HepG2 (cell line): ENCODE measurements around the gene ABHD4. TPM values are rescaled to one million over a fixed set of nuclear protein-coding genes. Genes with fewer than 3 reads are reported as not detected.
A peak's percentile ranks its signal among the peaks of the same experiment; 100 is the strongest.

Source experiments
- ATAC-seq: fragments of 200-7000 bp; cut with Tn5 transposase; 3 replicates; pipeline ENCODE4 v1.9.1; 2020; ENCODE audit warnings: mild to moderate bottlenecking, moderate library complexity
- BruUV-seq: library from RNA; stranded (reverse); fragments of 400-500 nt; replicated peaks from 2 replicates; lab custom pipeline; 2021; lab: Mats Ljungman, UMichigan
- CTCF ChIA-PET: fragments of 300-600 bp; formaldehyde crosslinking; extraction: SDS; loops from one replicate; lab custom pipeline; 2021; ENCODE audit warnings: low total read pairs, inconsistent platforms, low intra/inter-chr PET ratio; lab: Yijun Ruan, JAX
- POLR2A ChIA-PET: fragments of 350-600 bp; sonication (Branson Sonifier 250); formaldehyde crosslinking; loops from one replicate; lab custom pipeline; 2020; ENCODE audit warnings: antibody characterized with exemption, inconsistent platforms; lab: Yijun Ruan, JAX
- DNase-seq: peaks from one replicate; pipeline ENCODE4 v3.0.0-alpha.2; 2015; ENCODE audit warnings: low spot score
- FAIRE-seq: peaks from 3 replicates; lab custom pipeline; 2011; peaks lifted over from hg19 to GRCh38; lab: Jason Lieb, UNC
- H2AFZ ChIP-seq: one replicate; pipeline ENCODE4 v1.6.1; 2011; ENCODE audit warnings: low read length, inconsistent platforms
- H3K27ac ChIP-seq: fragments of 300-600 bp; 3 replicates; pipeline ENCODE4 v1.8.0; 2011; ENCODE audit warnings: mixed run types, mild to moderate bottlenecking, mixed read lengths, low read length, inconsistent platforms; ENCODE audit not compliant: insufficient read depth; ENCODE audit errors: extremely low read length
- H3K27me3 ChIP-seq, 2 experiments: fragments of 200-600 bp in 1 of 2; 2 replicates in 1 of 2; 3 replicates in 1 of 2; pipeline versions ENCODE4 v1.6.0 to v1.8.0; 2011; ENCODE audit warnings: low read length in 2 of 2, mild to moderate bottlenecking in 2 of 2, moderate library complexity in 2 of 2, inconsistent platforms in 1 of 2; ENCODE audit not compliant: insufficient read depth in 2 of 2, control insufficient read depth in 1 of 2
- H3K36me3 ChIP-seq, 2 experiments: fragments of 200-600 bp in 1 of 2; replicated peaks in 1 of 2; 2 replicates in 1 of 2; 3 replicates in 1 of 2; pipeline versions ENCODE4 v1.5.1 to v1.8.0; 2011; ENCODE audit warnings: low read length in 2 of 2, inconsistent platforms in 1 of 2; ENCODE audit not compliant: insufficient read depth in 2 of 2, control insufficient read depth in 1 of 2
- H3K4me1 ChIP-seq: 2 replicates; pipeline ENCODE4 v1.5.1; 2012; ENCODE audit warnings: low read length, inconsistent platforms; ENCODE audit not compliant: insufficient read depth
- H3K4me2 ChIP-seq: 2 replicates; pipeline ENCODE4 v1.6.0; 2011; ENCODE audit warnings: low read depth, low read length, inconsistent platforms
- H3K4me3 ChIP-seq, 3 experiments: fragments of 200-600 bp in 1 of 3; sonication (generic), shearing (Covaris generic) in 1 of 3; replicated peaks in 1 of 3; 2 replicates each; pipeline ENCODE4 v1.5.1; 2011 to 2016; ENCODE audit warnings: low read length in 3 of 3, inconsistent platforms in 2 of 3, low read depth in 2 of 3, mild to moderate bottlenecking in 2 of 3, control low read depth in 1 of 3, mixed read lengths in 1 of 3; ENCODE audit not compliant: insufficient read depth in 1 of 3
- H3K79me2 ChIP-seq: one replicate; pipeline ENCODE4 v1.6.1; 2011; ENCODE audit warnings: low read length, inconsistent platforms; ENCODE audit not compliant: insufficient read depth
- H3K9ac ChIP-seq: 2 replicates; pipeline ENCODE4 v1.6.0; 2011; ENCODE audit warnings: mild to moderate bottlenecking, low read depth, low read length, inconsistent platforms; ENCODE audit not compliant: insufficient read depth
- H3K9me3 ChIP-seq: 2 replicates; pipeline ENCODE4 v1.5.1; 2012; ENCODE audit warnings: mild to moderate bottlenecking, low read length
- H4K20me1 ChIP-seq: 2 replicates; pipeline ENCODE4 v1.6.0; 2011; ENCODE audit warnings: inconsistent platforms, mild to moderate bottlenecking, low read length, moderate library complexity; ENCODE audit not compliant: insufficient read depth
- DPF2 ChIP-seq: sonication (generic); formaldehyde crosslinking; IDR thresholded peaks from 2 replicates; pipeline ENCODE4 v1.4.0; 2020; ENCODE audit warnings: mild to moderate bottlenecking, low read depth, missing genetic modification reagents, borderline replicate concordance
- ERF ChIP-seq: IDR thresholded peaks from 2 replicates; pipeline ENCODE4 v1.6.1; 2018; ENCODE audit warnings: missing biosample characterization, missing genetic modification reagents
- MAFG ChIP-seq: sonication (generic); formaldehyde crosslinking; IDR thresholded peaks from 2 replicates; pipeline ENCODE4 v1.5.1; 2020; ENCODE audit warnings: mild to moderate bottlenecking, missing genetic modification reagents
- MEIS1 ChIP-seq: sonication (generic); formaldehyde crosslinking; IDR thresholded peaks from 2 replicates; pipeline ENCODE4 v1.9.0; 2021; ENCODE audit warnings: mild to moderate bottlenecking, missing genetic modification reagents, moderate library complexity, borderline replicate concordance
- POLR2G ChIP-seq: fragments of 200-400 bp; formaldehyde crosslinking; IDR thresholded peaks from 2 replicates; pipeline ENCODE4 v1.6.1; 2018; ENCODE audit warnings: mild to moderate bottlenecking, low read depth, low read length, moderate library complexity
- ZNF44 ChIP-seq: sonication (generic); formaldehyde crosslinking; IDR thresholded peaks from 2 replicates; pipeline ENCODE4 v1.5.1; 2020; ENCODE audit warnings: mild to moderate bottlenecking, missing genetic modification reagents
- ZNF558 ChIP-seq: sonication (generic); formaldehyde crosslinking; IDR thresholded peaks from 2 replicates; pipeline ENCODE4 v1.9.0; 2022; ENCODE audit warnings: mild to moderate bottlenecking, missing genetic modification reagents, borderline replicate concordance
- WGBS: methylation state at CpG from one replicate; pipeline ENCODE4 v1.1.6; 2017; ENCODE audit warnings: low lambda C conversion rate; 5-methylcytosine and 5-hydroxymethylcytosine counted together
- in situ Hi-C: cut with HindIII; loops from 2 replicates; pipeline ENCODE4 v1.10.0; 2017; ENCODE audit warnings: low pct_unique_long_range_greater_than_20kb; ENCODE audit not compliant: extremely low pct_ligation_motif_present
- intact Hi-C: fragments of 100-400 bp; cut with micrococcal nuclease; formaldehyde crosslinking; loops from one replicate; pipeline ENCODE4 v1.10.0; 2022; ENCODE audit not compliant: unreplicated experiment
- polyA plus RNA-seq, 8 experiments: library from polyadenylated mRNA; depleted of rRNA in 3 of 8; stranded (reverse) in 7 of 8; unstranded in 1 of 8; fragments of >200 nt; fragmentation: Illumina TruSeq in 4 of 8; extraction: Trizol in 4 of 8; gene quantifications; 2 replicates each; pipeline versions ENCODE4 v1.2.1 to v1.2.3, GENCODE V29; 2011 to 2016; ENCODE audit warnings: low read depth in 4 of 8, missing spikeins in 1 of 8, mixed read lengths in 1 of 8; ENCODE audit not compliant: insufficient read depth in 1 of 8
- total RNA-seq, 5 experiments: library from RNA; depleted of rRNA; stranded (reverse); fragments of >200 nt; fragmentation: Illumina TruSeq; extraction: Trizol; gene quantifications; 2 replicates each; pipeline ENCODE4 v1.2.3, GENCODE V29; 2016; ENCODE audit warnings: low read depth in 1 of 5

ABHD4 gene
- total and polyA plus RNA-seq, 2 of the 13 experiments (the other 11 are each of a cell fraction or from before 2014, with no cell fraction given): 16.1 to 47.5 TPM

- no peak for TF ChIP-seq DPF2
- TF ChIP-seq, all 625 proteins: peak for 57
Measured at GRCh38 chr14:22561661-22562579, 36.2 kb upstream of the ABHD4 start (continued).

- no peak for DNase-seq
- ChIA-PET POLR2A (interaction anchor here (1.0 kb wide), 1 partner anchor 25 kb away, joined by 3 read pairs; the partner anchor contains the start of gene DAD1), CTCF (no interaction called here)
- Histone ChIP-seq H3K79me2 (peaks cover 16% of the 10 kb centered on the region), H3K36me3 (peaks cover 26 to 50% of the 10 kb centered on the region in 2 experiments), H3K9me3 (no peaks in the 10 kb centered on the region), H3K9ac (no peak overlapping the region), H3K4me2 (no peak overlapping the region), H3K27me3 (no peaks in the 10 kb centered on the region), H4K20me1 (0 out of 2 replicates have a peak, but pooled peaks cover 5% of the 10 kb centered on the region), H3K27ac (no peak overlapping the region), H2AFZ (no peak overlapping the region), H3K4me3 (no peak overlapping the region), H3K4me1 (peaks cover 40% of the 10 kb centered on the region)
- ATAC-seq: no peak
- TF ChIP-seq POLR2G (no peak), MEIS1 (CRISPR knock-in tag) (no peak), ZNF44 (CRISPR knock-in tag) (no peak), ERF (CRISPR knock-in tag) (no peak), MAFG (CRISPR knock-in tag) (no peak), ZNF558 (0 out of 2 replicates have a peak, but pooled peaks have one; percentile 53)
- no peak for FAIRE-seq
- BruUV-seq: no TSS peak
- WGBS: 95% methylated on average over 5 of the region's 5 CpGs
- intact Hi-C loops: no loop called here
- in situ Hi-C loops: no loop called here
Measured at GRCh38 chr14:22563987-22564386, 34.1 kb upstream of the ABHD4 start.
